NCI-H748 (cell line): ENCODE results near the gene FXYD7.
A peak's percentile ranks its signal among the peaks of the same experiment; 100 is the strongest.

ENCODE experiments used
- DNase-seq: peaks from one replicate; lab custom pipeline; 2025; ENCODE audit not compliant: unreplicated experiment; lab: John Stamatoyannopoulos, UW

FXYD7 gene

DNA sequence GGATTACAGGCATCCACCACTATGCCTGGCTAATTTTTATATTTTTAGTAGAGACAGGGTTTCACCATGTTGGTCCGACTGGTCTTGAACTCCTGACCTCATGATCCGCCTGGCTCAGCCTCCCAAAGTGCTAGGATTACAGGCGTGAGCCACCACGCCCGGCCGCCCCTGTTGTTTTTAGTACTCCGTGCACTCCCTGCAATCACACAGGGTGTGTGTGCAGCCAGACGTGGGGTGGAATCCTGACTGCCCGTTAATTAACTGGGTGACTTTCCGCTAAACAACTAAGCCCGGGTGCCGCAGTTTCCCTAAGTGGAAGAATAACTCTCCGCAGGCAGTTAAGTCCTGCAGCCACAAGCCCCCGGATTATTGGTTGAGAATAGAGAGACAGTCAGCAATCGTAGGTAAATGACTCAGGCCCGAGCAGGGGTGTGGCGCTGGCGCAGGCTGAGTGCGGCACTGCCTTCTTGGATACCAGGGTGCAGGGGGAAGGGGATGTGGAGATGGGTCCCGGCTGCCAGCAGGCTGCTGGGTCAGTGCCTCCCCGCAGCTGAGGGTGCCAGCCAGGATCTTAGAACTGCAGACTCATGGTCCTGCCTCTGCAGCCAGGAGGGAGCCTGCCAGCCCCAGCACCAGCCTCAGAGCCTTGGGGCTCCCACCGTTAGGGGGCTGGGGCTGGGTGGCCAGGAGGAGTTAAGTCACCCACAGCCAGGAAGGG lies 33.5 kb upstream of the FXYD7 start:
- DNase-seq = no peak

- DNase-seq = no peak
These were observed 32.1 kb upstream of the FXYD7 start for GRCh38 chr19:35110974-35111373.

- no peak for DNase-seq
These were observed 29.9 kb upstream of the FXYD7 start for GRCh38 chr19:35112995-35113688.

DNA sequence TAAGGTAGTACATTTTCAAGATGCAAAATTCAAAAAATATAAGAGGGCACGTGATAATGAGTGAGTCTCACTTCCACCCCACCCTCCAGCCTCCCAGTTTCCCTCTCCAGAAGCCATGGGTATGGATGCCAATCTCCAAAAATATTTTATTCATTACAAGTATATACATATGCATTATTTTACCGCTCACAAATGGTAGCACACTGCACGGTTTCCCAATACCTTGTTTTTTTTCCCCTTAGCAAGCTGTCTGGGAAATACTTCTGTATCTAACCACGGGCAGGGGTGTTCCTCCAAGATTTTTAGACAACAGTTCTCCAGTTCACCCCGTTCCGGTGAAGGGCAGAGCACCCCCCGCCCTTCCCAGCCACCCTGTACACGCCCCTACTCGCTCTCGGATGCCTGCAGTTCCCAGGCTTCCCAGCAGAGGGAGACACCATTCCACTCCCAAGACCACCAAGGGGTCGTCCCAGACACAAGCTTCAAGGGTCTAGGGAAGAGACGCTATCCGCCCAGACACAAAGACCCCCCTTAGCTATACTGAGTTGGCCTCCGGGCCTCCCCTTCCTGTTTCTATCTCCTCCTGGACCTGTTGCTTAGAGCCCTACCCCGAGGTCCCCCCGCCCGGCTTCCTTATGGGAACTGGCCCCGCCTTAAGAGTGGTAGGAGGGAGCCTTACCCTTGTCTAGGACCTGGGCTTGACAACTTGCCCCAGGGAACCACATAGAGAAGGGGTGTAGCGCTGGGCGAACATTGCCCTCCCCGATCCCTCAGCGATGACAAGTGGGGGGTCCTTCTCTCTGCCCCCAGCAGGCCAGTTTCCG lies 28.5 kb upstream of the FXYD7 start:
- peak; percentile 77 for DNase-seq

DNA sequence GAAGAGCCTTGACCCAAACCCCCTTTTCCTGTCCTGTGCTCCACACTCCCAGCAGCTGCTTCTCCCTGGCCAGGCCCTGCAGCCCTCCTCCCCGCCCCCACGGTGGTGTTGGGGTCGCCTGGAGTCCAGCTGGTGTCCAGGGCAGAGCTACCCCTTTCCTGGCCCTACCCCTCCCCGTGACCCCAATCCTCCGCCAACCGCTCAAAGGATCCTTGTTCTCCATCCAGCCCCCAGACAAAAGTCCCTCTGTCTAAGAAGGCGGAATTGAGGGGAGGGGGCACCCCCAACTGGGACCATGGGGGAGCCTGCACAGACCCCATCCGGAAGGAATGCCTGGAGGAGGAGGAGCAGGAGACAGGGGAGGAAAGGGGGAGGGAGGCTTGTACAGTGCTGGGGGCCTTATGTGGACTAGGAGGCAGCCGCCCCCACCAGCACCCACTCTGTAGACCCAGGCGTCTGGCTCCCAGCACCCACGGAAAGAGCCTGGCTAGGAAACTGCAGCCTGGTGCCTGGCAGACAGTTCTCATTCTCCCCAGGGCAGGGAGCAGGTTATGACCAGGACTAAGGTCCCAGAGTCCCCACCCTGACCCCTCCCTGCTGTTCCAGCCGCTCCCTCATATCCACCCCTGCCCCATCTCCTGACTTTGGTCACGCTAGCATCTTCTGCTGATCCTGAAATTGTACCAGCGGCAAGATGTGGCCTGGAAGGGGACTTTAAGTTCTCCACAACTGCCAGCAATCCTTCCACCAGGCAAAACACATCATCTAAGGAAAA lies 27.7 kb upstream of the FXYD7 start, which contains the start of gene FXYD3:
Gene FXYD3, plus strand, starts transcription at position 647 of the 775 bp plus-strand sequence. CDS start 3,554 bp downstream, outside the sequence.
- DNase-seq = no peak

GRCh38 chr19:35116072-35116801 lies 26.8 kb upstream of the FXYD7 start:
- peak; percentile 93 for DNase-seq

- no peak for DNase-seq
These were observed 25.9 kb upstream of the FXYD7 start for GRCh38 chr19:35117116-35117515.

- DNase-seq = no peak
These were observed 25.3 kb upstream of the FXYD7 start for GRCh38 chr19:35117799-35118198.

DNA sequence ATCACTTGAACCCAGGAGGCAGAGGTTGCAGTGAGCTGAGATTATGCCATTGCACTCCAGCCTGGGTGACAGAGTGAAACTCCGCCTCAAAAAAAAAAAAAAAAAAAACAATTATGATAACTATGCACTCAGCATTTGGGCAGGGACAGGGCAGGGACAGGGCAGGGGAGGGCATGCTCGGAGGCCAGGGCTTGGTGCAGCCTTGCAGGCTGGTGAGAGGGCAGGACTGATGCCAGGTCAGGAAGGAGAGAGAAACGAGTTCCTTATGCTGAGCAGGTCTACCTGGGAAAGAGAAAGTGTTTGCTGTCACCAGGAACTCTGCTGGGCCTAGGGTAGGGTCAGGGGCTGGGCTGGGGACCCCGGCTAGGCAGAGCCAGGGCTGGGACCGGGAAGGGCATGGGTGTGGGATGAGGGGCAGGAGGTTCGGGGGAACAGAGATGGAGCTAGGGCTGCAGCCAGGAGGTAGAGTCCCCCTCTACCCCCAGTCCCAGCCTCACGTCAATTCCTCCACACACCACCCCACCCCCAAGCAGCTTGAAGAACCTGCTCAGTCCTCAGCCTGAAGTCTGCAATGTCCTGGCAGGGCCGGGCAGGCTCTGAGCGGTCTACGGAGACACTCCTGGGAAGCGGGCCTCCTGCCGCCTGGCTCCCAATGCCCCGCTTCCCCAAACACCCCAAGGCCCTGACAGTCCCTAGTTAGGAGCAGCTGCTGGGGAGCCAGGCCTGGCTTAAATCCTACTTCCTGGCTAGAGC lies 24.6 kb upstream of the FXYD7 start:
- DNase-seq = no peak

- no peak for DNase-seq
These were observed 24.0 kb upstream of the FXYD7 start for GRCh38 chr19:35119091-35119490.

DNA sequence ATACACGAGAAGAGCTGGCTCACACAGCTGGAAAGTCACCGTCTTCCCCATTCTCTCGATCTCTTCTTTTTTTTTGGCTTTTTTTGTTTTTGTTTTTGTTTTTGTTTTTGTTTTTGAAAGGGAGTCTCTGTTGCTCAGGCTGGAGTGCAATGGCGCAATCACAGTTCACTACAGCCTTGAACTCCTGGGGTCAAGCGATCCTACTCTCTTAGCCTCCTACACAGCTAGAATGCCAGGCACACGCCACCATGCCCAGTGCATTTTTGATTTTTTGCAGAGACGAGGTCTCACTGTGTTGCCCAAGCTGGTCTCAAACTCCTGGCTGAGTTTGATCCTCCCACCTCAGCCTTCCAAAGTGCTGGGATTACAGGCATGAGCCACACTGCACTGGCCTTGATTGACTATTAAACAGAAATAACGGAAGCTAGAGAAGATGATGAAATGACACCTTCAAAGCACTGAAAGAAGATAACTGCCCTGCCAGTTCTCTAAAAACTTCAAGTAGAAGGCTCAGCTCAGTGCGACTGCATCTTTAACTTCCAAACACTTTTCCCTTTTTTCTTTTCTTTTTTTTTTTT lies 23.4 kb upstream of the FXYD7 start:
- DNase-seq = no peak

GRCh38 chr19:35120492-35120891 lies 22.6 kb upstream of the FXYD7 start:
- peak; percentile 98 for DNase-seq

- DNase-seq = no peak
These were observed 22.2 kb upstream of the FXYD7 start for GRCh38 chr19:35120898-35121297.

- no peak for DNase-seq
These were observed 20.1 kb upstream of the FXYD7 start for GRCh38 chr19:35122687-35123551.

- no peak for DNase-seq
These were observed 19.5 kb upstream of the FXYD7 start for GRCh38 chr19:35123573-35123972.

GRCh38 chr19:35124098-35125060 lies 18.7 kb upstream of the FXYD7 start:
- DNase-seq = peak; percentile 93

DNA sequence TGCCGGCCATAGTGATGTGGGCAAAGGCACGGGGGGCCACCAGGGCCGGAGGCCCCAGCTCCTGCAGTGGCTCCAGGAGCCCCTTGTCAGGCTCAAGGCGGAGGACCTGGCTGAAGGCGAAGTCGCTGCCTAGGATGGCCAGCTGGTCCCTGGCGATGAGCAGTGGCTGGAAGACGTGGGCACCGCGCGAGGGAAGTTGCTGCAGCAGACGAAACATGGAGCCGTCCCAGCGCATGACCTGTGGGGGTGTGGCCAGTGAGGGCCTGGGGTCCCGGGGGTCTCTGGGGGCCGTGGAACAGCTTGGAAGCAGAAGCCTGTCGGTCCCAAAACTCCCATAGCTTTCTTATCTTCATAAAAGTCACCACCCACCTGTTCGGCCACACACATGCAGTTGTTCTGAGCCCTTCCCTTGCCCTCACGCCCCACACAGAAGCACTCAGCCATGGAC lies 17.8 kb upstream of the FXYD7 start:
- DNase-seq = no peak
